Measurements from ENCODE around the gene MPRIP.

MPRIP gene

DNA sequence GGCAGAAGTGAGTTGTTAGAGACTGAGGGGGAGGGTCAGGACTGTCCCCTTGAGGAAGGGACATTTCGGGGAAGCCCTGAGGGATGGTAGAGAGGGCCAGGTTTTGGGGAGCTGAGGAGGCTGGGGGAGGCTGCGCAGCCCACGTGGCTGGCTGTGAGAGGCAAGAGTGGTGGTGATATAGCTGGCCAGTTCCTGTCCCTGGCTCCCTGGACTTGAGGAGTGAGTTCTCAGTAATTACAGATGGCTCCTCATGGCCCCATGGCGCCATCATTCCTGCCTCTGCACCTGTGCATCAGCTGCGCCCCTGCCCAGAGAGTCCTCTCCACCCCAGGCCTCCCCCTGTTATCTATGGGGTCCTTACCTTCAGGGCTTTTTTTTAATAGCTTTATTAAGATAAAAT is 30.3 kb downstream of the MPRIP start:
- no peak for DNase-seq

DNA sequence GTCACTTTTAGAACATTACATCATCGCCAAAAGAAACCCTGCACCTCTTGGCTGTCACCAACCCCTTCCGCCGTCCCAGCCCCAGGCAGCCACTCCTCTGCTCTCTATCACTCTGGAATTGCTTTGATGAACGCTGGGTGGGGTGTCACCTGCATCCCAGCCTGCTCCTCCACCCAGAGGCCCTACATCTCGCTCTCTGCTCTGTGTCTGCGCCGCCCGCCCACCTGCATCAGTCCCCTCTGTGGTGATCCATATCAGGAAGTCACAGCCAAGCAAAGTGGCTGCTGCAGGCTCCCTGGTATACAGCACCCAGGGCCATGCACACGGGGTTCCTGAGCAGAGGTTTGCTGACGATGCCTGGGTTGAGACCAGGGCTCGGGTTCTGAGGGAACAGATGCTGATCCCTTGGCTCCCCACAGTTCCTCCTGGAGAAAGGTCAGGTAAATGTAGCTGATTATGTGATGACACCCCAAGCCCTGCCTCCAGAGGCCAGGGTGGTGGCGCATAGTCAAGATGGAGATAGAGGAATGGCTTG is 30.8 kb downstream of the MPRIP start:
- DNase-seq: no peak

DNA sequence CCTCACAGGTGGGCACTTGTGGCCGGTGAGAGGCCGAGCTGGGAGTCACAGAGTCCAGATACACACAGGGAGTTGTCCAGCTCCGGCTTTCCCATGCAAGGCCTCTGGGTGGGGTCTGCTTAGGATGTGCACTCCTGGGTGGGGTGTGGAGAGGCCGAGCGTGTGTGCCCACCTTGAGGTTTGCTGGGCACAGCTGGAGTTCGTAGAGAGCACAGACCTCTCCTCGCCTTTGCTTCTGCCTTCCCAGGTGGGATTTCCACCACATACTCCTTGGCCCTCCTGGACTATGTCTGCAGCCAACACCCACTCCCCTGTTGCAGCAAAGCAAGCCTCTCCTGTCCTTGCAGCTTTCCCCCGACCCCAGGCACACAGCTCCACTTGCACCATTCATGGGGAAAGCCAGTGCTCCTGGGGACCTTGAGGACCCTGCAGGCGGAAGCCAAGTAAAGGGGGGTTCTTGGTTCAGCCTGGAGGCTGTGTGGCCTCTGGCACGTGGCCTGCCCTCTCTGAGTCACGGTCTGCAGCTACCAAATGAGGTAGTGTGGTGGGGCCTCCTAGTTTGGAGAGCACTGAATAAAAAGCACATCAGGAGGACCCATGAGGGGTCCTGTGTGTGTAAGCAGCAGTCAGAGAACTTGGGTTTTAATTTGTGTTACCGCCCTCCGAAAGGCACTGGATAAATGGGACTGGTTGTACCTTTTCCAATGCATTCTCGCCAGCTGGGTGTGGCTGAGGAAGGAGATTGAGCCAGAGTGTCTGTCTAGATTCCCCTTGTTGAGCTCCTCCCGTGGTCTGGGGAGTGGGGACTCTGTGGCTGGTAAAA is 31.5 kb downstream of the MPRIP start:
- DNase-seq: no peak

DNA sequence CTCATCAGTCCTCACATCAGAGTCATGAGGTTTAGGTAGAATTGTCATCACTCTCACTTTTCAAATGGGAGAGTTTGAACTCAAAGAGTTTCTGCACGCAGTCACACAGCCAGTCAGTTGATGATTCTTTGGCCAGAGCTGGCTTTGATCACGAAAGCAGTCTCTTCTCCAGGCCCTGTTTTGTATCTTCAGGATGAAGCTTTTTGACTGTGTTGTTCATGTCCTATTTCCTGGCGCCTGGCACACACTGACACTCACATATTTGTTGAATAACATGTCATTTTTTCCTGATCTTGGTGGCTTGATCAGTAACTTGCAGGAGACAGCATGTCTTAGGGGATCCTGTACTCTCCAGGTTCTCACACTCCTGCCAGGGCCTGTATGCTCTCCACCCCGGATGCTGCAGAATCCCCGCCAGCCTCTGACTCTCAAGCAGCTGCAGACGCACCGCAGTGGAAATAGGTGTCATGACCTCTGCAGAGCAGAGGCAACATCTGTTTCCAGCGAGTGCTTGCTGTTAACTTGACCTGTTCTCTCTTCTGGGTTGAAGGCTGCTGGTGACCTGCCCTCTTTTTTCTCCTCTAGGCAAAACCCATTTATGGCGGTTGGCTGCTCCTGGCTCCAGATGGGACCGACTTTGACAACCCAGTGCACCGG is 33.0 kb downstream of the MPRIP start:
- DNase-seq: peak; percentile 33

DNA sequence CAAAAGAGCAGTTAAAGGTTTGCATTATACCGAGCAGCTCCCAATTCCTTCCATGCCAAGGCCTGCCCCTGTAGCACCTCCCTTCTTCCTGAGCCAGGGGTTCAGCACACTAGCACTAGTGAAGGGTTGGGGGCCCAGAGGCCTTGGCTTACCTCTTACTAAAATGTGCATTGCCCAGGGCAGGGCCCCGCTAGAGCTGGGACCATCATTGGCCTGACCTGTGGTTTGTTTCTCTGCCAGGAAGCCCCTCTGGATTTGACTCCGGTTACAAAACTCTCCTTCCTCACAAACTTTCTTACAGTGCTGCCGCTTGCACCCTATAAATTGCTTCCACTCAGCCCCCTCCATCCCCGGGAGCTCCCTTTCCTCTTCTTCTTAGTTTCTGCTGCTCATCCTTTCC is 33.8 kb downstream of the MPRIP start:
- DNase-seq: no peak

DNA sequence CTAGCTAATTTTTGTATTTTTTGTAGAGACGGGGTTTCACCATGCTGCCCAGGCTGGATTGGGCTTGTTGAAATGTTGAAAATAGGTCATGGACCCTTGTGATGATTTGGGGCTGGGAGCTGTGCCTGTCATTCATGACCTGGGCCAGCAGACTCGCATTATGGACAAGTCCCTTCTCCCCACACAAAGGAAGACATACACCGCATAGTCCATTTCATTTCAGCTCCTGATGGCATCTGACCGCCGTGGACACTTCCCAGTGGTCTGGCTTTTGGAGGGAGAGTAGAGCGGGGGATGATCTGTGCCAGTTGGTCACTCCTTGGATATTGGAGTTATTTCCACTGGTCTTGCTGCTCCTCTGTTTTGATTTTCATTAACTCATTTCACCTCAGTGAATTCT is 34.8 kb downstream of the MPRIP start:
- no peak for DNase-seq

DNA sequence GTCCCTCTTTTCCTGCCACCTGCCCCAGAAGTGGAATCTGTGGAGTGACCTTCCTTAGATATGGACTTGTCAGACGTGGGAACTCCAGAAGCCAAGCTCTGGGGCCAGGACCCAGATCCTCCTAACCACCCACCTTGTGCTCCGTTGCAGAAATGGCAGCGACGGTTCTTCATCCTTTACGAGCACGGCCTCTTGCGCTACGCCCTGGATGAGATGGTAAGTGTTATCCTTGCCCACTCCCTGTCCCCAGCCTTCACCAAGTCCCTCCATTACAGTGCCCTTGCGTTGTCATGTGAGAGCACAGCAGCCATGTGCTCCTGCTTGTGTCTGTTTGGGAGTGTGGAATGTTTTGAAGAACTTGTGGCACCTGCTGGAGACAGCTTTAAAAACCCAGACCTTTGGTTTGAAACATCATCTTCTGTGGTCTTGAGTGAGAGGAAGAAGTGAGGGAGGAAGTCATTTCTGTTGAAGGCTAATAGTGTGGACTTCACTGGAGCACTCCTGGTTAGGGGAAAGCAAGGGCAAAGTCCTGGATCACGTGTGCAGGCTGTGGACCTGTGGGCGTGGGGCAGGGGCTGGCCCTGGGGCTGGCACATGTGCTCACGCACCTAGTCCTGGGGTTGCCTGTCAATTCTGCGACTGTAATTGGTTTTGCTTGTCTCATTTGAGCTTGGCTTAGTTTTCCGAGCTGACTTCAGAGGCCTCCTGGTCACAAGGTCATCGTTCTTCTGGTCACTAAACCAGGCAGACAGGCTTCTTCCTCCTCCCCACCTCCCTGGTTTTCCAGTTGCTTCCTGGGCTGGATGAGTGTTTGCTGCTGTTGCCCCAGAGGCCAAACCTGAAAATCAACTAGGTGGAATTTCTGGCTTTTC is 35.8 kb downstream of the MPRIP start:
- no peak for DNase-seq

DNA sequence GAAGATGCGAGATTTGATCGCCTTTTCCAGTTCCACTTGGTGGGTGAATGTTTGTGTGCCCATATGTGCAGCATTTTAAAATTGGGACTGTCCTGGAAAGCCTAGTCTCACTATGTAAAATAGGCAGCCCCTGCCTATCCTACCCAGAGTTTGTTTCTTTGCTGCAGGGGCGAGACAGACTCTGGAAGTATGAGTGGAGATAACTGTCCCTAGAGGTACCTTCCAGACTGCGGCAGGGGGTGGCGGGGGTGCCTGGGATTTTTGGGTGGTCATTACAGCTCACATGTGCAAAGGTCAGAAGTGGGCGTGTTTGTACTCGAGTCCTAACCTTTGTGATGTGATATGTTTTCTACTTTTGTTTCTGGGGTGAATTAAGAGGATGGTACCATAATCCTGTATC is 36.6 kb downstream of the MPRIP start:
- no peak for DNase-seq

DNA sequence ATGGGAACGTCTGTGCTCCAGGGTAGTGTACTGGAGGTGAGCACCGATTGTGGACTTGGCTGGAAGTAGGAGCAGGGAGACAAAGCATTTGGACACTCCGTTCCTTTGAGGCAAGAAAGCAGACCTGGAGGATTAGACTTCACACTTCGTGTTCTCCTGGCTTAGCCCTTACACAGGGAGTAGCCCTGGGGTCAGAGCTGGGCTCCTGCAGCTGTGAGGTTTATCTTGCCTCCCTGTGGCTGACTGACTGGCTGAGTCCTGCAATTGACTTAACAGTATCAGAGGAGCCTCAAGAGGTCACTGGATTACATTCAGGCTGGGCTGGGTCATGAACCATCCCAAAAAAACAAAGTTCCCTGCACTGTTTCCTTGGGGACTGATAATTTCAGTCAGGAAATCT is 37.1 kb downstream of the MPRIP start:
- DNase-seq: no peak

DNA sequence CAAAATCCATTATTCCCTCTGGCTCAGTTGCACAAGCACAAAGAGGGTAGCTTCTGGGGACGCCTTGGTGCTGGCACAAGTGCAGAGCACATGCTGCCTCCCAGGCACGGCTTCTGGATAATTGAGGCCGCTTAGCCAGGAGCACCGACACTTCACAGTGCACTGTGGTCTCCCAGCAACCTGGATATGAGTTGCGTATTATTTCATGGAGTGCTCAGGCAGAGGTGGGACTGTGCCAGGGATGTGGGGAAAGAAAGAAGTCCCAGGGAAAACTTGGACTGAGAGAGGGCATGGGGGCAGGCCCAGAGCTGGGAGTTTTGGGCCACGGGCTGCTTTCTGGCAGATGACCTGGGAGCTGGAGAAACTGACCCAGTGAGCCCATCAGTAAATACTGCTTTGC is 37.5 kb downstream of the MPRIP start:
- no peak for DNase-seq

DNA sequence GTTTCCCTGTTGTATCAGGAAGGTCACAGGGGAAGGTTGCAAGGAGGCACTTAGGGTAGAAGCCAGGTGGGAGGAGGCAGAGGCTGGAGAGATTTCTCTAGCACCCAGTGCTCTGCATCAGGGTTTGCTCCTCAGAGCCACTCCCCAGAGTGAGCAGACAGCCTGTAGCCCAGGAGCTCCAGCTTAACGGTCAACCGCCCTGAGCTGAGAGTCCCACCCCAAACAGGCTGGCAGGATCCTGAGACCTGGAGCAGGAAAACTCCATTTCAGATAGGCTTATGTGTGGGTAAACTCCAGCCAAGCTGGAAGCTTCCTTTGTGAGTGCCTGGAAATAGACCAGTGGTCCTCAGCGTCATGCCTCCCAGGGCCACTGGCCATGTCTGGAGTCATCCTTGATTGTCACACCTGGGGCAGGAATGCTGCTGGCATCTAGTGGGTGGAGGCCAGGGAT is 37.9 kb downstream of the MPRIP start:
- no peak for DNase-seq

DNA sequence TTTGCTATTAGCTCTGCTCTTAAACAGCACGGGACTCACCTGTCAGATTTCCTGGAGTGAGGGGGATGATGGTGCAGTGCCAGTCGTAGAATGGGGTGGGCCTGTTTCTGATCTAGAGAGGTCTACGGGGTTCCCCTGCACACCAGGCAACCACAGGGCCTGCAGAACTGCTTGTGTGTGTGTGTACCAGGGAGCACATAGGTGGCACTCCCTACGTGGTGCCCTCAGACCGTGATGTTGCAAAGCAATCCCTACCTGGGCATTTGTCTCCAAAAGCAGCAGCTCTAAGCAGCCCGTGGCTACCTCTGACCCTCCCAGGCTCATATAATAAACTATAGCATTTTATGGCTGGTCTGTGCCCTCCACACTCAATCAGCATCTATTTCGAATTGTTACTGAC is 38.5 kb downstream of the MPRIP start:
- DNase-seq: no peak

DNA sequence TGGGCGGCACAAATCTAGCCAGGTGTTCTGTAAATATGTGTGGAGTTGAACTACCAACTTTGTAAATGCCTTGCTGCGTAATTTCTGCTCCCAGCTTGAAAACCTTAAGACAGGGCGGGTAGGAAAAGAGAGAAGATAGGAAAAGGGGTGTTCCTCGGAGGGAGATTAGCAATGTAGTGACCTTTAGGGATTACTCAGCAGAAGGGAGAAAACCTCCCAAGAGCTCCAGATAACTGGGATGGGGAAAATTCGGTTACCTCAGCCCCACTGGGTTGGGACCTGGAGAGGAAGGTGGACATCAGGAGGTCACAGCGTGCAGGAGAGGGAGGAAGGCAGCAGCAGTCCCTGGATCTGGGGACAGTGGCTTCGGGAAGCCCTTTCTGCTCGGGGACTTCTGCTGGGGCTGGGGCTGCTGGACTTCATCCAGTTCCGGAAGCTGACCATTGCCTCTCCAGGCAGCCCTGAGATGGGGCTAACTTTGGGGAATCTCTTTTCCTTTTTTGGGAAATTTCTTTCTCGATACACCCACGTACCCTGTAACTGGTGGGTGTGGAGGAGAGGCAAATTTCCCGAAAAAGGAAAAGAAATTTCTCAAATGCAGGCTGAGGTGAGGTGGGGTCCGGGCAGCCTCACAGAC is 39.2 kb downstream of the MPRIP start:
- DNase-seq: no peak

DNA sequence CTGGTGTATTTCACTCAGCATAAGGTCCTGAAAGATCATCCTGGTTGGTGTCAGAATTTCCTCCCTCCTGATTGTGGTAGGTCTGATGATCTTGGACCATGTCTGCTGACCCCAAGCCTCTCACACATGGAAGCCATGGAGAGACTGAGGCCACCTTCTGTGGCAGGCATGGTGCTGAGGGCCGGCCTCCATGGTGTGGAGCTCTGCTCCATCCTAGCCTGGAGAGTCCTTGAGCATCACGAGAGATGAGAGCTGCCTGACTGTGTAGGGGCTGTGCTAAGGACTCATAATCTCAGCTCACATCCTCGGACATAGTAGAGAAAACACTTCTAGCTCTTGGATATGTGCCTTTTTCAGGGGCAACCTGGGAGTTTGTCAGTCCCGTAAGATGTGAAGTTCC is 40.6 kb downstream of the MPRIP start:
- no peak for DNase-seq

DNA sequence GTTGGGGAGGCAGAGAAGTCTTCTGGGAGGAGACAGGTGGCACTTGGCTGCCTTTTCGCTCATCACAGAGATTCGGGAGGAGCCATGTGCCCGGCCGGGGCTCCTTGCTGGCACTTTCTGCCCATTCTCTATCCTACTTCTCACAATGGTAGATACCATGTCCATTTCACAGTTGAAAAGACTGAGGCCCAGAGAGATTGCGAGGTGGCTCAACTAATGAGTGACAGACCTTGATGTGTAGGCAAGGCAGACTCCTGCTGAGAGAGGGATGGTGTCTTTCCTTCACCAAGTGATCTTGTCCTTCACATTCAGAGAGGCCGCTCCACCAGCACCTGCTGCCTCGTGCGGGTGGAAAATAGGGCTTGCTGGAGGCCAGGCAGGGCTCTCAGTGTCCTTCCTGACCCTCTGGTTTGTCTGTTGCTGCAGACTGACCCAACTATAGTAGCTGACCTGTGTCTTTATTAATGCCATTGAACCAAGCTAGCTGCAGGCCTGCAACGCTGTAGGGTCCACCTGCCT is 42.1 kb downstream of the MPRIP start:
- DNase-seq: no peak

DNA sequence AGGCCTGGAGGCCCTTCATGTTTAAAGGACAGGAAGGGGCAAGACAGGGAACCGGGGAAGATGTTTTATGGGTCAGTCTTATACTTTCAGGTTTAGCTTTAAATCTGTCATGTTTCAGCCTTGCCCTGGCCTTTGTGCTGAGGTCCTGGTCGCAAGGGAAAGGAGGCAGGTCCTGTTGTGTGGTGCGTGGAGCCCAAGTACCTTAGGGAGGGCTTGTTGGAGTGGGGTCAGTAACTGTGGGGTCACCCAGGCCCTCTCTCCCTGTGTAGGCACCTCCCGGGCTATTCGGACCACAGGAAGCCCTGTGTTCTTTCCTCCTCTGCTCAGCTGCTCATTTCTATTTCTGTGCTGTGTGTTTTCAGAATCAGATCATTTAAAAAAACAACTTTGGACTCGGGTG is 42.7 kb downstream of the MPRIP start:
- no peak for DNase-seq

DNA sequence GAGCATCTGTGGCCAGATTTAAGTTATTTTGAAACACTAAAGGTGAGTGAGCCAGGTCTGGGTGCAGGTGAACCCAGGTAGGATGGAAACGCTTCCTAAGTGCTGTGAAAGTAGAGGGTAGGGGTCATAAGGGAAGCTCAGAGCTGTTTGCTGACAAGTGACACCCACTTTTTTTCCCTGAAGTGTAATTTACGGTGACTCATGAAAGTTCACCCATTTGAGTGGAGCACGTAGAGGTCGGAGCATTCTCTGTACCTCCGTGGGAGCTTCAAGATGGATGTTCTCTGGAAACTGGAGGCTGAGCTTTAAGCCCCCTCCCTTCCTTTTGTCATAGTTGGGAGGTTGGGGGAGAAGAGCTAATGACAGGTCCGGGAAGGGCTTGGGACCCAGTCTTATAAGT is 44.3 kb downstream of the MPRIP start:
- DNase-seq: no peak

DNA sequence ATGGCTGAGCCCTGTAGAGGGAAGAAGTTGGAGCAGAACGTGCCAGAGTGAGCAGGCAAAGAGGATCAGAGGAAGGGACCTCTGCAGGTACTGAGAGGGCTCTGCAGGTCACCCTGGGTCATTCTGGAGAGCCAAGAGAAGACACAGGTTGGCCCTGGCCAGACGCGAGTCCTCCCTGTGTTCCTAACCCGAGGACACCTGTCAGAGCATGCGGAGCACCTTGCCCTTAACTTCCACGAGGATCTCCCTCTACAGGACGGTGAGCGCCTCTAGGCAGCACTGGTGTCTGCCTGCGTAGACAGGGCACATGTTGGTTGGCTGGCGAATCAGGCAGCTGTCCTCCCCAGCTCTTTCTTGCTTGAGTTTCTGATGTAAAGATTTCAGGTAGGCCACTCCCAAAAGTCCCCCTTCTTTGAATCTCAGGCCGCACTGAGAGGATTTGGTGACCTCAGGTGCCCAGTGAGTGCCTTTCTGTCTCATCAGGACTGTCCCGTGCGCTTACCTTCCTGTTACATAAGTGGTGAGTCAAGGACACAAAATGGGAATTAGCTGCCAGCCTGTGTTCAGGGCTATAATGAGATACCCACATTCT is 45.3 kb downstream of the MPRIP start:
- no peak for DNase-seq

DNA sequence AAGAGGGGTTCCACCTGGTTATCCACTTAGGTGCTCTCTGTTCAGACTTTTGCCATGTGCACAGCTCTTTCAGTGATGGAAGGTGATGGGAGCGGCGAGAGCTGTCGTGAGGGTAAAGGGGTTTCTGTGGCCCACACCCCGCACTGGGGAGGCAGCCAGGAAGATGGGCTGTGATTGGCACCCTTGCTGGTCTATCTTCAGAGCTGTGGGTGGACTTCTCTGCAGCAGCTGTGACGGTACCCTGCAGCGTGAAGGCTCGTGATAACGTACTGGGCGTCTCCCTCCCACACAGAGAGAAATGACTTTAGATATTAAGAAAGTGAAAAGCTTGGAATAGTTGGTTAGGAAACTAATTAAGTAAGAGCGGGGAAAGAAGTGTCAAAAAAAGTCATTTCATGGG is 45.8 kb downstream of the MPRIP start:
- DNase-seq: no peak

DNA sequence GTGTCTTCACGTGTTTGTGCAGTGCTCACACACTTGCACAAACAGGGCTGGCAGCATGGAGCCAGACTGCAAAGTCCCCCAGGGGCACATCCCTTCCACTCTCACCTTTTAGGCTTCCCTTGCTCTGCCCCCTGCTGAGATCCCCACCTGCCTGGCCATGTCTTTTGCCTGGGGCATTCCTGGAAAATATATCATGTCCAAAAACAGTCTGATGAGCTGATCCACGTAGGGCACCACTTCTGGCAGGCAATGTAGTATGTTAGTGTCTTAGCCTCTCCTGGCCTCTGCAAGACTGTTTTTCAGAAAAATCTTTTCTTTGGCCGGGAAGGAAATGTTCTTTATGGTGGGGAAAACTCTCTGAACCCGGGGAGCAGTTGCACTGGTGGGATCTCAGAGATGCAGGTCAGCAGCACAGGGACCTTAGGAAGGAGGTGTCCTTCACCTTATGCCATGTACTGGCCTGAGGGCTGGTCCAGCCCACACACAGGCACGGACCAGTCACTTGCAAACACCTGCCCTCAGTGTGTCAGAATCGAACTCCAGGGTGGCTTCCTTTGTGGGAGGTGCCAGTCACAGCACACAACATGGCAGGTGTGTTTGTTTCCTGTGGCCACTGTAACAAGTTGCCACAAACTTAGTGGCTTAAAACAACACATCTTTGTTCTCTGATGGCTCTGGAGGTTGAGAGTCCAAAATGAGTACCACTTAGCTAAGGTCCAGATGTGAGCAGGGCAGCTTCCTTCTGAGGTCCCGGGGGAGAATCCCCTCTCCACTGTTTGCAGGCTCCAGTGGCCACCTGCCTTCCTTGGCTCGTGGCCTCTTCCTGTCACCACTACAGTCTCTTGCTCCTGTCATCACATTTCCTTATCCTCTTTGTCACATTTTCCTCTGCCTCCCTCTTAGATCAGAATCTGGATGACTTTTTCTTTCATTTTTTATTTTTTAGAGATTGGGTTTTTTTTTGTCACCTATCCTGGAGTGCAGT is 46.6 kb downstream of the MPRIP start:
- peak; percentile 13 for DNase-seq
